Ishikawa (cell line): ENCODE results near the gene ETV5.

ENCODE experiments used
- CEBPB ChIP-seq: IDR thresholded peaks from 2 replicates; pipeline ENCODE4 v1.6.1; 2012
- CREB1 ChIP-seq: IDR thresholded peaks from 2 replicates; pipeline ENCODE4 v1.6.1; 2012; ENCODE audit warnings: low read depth
- EGR1 ChIP-seq: IDR thresholded peaks from 2 replicates; pipeline ENCODE4 v1.6.1; 2012
- EP300 ChIP-seq: IDR thresholded peaks from 2 replicates; pipeline ENCODE4 v1.6.1; 2012; ENCODE audit warnings: borderline replicate concordance
- FOXM1 ChIP-seq: IDR thresholded peaks from 2 replicates; pipeline ENCODE4 v1.6.1; 2012; ENCODE audit warnings: low read depth, borderline replicate concordance
- NFIC ChIP-seq: IDR thresholded peaks from 2 replicates; pipeline ENCODE4 v1.6.1; 2012
- RAD21 ChIP-seq: IDR thresholded peaks from 2 replicates; pipeline ENCODE4 v1.6.1; 2012; ENCODE audit warnings: low read depth
- TAF1 ChIP-seq: IDR thresholded peaks from 2 replicates; pipeline ENCODE4 v1.6.1; 2012; ENCODE audit warnings: low read depth, mild to moderate bottlenecking
- TCF12 ChIP-seq: IDR thresholded peaks from 2 replicates; pipeline ENCODE4 v1.6.1; 2012; ENCODE audit warnings: low read depth
- TEAD4 ChIP-seq: IDR thresholded peaks from 2 replicates; pipeline ENCODE4 v1.6.1; 2012
- USF1 ChIP-seq: IDR thresholded peaks from 2 replicates; pipeline ENCODE4 v1.6.1; 2012
- YY1 ChIP-seq: IDR thresholded peaks from 2 replicates; pipeline ENCODE4 v1.6.1; 2012; ENCODE audit warnings: low read depth
- TF ChIP-seq, protein P1 (sequence below): IDR thresholded peaks from 2 replicates; pipeline ENCODE4 v1.6.1; 2012; ENCODE audit warnings: low read depth, mild to moderate bottlenecking
- TF ChIP-seq, protein P2 (sequence below): IDR thresholded peaks from 2 replicates; pipeline ENCODE4 v1.6.1; 2012

GRCh38 chr3:186094696-186095425 is 14.0 kb downstream of the ETV5 start:
- TF ChIP-seq FOXM1 (no peak), CEBPB (no peak), TAF1 (no peak), YY1 (no peak), USF1 (no peak), EP300 (no peak), TCF12 (no peak), NFIC (no peak), RAD21 (no peak), CREB1 (no peak), EGR1 (no peak), TEAD4 (no peak)
- TF ChIP-seq, protein P1, sequence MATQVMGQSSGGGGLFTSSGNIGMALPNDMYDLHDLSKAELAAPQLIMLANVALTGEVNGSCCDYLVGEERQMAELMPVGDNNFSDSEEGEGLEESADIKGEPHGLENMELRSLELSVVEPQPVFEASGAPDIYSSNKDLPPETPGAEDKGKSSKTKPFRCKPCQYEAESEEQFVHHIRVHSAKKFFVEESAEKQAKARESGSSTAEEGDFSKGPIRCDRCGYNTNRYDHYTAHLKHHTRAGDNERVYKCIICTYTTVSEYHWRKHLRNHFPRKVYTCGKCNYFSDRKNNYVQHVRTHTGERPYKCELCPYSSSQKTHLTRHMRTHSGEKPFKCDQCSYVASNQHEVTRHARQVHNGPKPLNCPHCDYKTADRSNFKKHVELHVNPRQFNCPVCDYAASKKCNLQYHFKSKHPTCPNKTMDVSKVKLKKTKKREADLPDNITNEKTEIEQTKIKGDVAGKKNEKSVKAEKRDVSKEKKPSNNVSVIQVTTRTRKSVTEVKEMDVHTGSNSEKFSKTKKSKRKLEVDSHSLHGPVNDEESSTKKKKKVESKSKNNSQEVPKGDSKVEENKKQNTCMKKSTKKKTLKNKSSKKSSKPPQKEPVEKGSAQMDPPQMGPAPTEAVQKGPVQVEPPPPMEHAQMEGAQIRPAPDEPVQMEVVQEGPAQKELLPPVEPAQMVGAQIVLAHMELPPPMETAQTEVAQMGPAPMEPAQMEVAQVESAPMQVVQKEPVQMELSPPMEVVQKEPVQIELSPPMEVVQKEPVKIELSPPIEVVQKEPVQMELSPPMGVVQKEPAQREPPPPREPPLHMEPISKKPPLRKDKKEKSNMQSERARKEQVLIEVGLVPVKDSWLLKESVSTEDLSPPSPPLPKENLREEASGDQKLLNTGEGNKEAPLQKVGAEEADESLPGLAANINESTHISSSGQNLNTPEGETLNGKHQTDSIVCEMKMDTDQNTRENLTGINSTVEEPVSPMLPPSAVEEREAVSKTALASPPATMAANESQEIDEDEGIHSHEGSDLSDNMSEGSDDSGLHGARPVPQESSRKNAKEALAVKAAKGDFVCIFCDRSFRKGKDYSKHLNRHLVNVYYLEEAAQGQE = no peak
- TF ChIP-seq, protein P2, sequence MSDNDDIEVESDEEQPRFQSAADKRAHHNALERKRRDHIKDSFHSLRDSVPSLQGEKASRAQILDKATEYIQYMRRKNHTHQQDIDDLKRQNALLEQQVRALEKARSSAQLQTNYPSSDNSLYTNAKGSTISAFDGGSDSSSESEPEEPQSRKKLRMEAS = no peak
